B cell (primary cell): ENCODE results near the gene MORC4. TPM values are rescaled to one million over a fixed set of nuclear protein-coding genes. Genes with fewer than 3 reads are reported as not detected.

Source experiments
- ATAC-seq: fragments of 200-7000 bp; cut with Tn5 transposase; one replicate; pipeline ENCODE4 v1.10.0; 2021; ENCODE audit warnings: low read depth, mild to moderate bottlenecking, moderate number of reproducible peaks, moderate library complexity
- CTCF ChIA-PET: fragments of 350-600 bp; sonication (Branson Sonifier 250); formaldehyde crosslinking; loops from one replicate; lab custom pipeline; 2021; ENCODE audit warnings: antibody characterized with exemption, inconsistent platforms; lab: Charles Lee
- POLR2A ChIA-PET: fragments of 350-600 bp; sonication (Branson Sonifier 250); formaldehyde crosslinking; loops from one replicate; lab custom pipeline; 2021; ENCODE audit warnings: antibody characterized with exemption; lab: Charles Lee
- DNase-seq: peaks from one replicate; pipeline ENCODE4 v3.0.0; 2013
- H2AFZ ChIP-seq: 2 replicates; pipeline ENCODE4 v1.6.1; 2012; ENCODE audit warnings: mild to moderate bottlenecking, low read depth, low read length; ENCODE audit not compliant: insufficient read depth, poor library complexity, severe bottlenecking
- H3K27ac ChIP-seq, 2 donors: 1 replicate in 1 of 2; 2 replicates in 1 of 2; pipeline ENCODE4 v1.5.1; 2012 to 2013; ENCODE audit warnings: low read length in 2 of 2, mild to moderate bottlenecking in 2 of 2, moderate library complexity in 1 of 2
- H3K27me3 ChIP-seq, 4 experiments: fragments of 200-600 bp in 1 of 4; sonication (generic) in 1 of 4; replicated peaks in 1 of 4; 1 replicate in 2 of 4; 2 replicates in 2 of 4; pipeline versions ENCODE4 v1.6.1 to v1.7.0; 2013 to 2016; ENCODE audit warnings: low read length in 3 of 4, mild to moderate bottlenecking in 2 of 4, mixed read lengths in 1 of 4, moderate library complexity in 1 of 4; ENCODE audit not compliant: insufficient read depth in 4 of 4, control insufficient read depth in 3 of 4; ENCODE audit errors: control extremely low read depth in 1 of 4
- H3K36me3 ChIP-seq, 2 experiments: replicated peaks in 1 of 2; 1 replicate in 1 of 2; 2 replicates in 1 of 2; pipeline versions ENCODE4 v1.6.1 to v1.7.1; 2013; ENCODE audit warnings: low read length in 1 of 2; ENCODE audit not compliant: insufficient read depth in 2 of 2, control insufficient read depth in 1 of 2; ENCODE audit errors: control extremely low read depth in 1 of 2, extremely low read depth in 1 of 2
- H3K4me1 ChIP-seq, 2 donors: fragments of 200-600 bp in 1 of 2; sonication (generic) in 1 of 2; 1 replicate in 1 of 2; 2 replicates in 1 of 2; pipeline versions ENCODE4 v1.5.1 to v1.6.1; 2013 to 2017; ENCODE audit warnings: low read length in 2 of 2; ENCODE audit not compliant: control insufficient read depth in 2 of 2, insufficient read depth in 2 of 2
- H3K4me2 ChIP-seq: replicated peaks from 2 replicates; pipeline ENCODE3; 2012; ENCODE audit warnings: mild to moderate bottlenecking, low read depth, low read length; ENCODE audit not compliant: poor library complexity, severe bottlenecking
- H3K4me3 ChIP-seq, 5 experiments: fragments of 200-600 bp in 1 of 5; sonication (generic) in 1 of 5; 1 replicate in 3 of 5; 2 replicates in 2 of 5; pipeline versions ENCODE4 v1.5.1 to v1.7.0; 2011 to 2016; ENCODE audit warnings: low read length in 4 of 5, mild to moderate bottlenecking in 4 of 5, low read depth in 2 of 5, control low read depth in 1 of 5, moderate library complexity in 1 of 5; ENCODE audit not compliant: insufficient read depth in 1 of 5; ENCODE audit errors: control extremely low read depth in 1 of 5, extremely low read depth in 1 of 5
- H3K79me2 ChIP-seq: fragments of 200-600 bp; sonication (generic); one replicate; pipeline ENCODE4 v1.6.0; 2016; ENCODE audit warnings: low read length; ENCODE audit not compliant: control insufficient read depth, insufficient read depth
- H3K9ac ChIP-seq: fragments of 200-600 bp; sonication (generic); 2 replicates; pipeline ENCODE4 v1.6.1; 2017; ENCODE audit warnings: mild to moderate bottlenecking, low read length, moderate library complexity
- H3K9me3 ChIP-seq, 3 donors: one replicate each; pipeline versions ENCODE4 v1.6.1 to v1.7.1; 2013; ENCODE audit warnings: low read length in 2 of 3; ENCODE audit not compliant: control insufficient read depth in 2 of 3, insufficient read depth in 1 of 3; ENCODE audit errors: control extremely low read depth in 1 of 3
- H4K20me1 ChIP-seq: 2 replicates; pipeline ENCODE4 v1.6.0; 2012; ENCODE audit warnings: mild to moderate bottlenecking, low read length; ENCODE audit not compliant: insufficient read depth, control insufficient read depth, poor library complexity, severe bottlenecking
- H3K27ac Mint-ChIP-seq: one replicate; pipeline ENCODE4 v1.8.0; 2021; ENCODE audit warnings: mixed read lengths
- H3K27me3 Mint-ChIP-seq: one replicate; pipeline ENCODE4 v1.8.0; 2021; ENCODE audit warnings: mixed read lengths
- H3K4me1 Mint-ChIP-seq: one replicate; pipeline ENCODE4 v1.8.0; 2021; ENCODE audit warnings: mixed read lengths
- H3K4me3 Mint-ChIP-seq: one replicate; pipeline ENCODE4 v1.8.0; 2021; ENCODE audit warnings: mixed read lengths
- H3K9me3 Mint-ChIP-seq: one replicate; pipeline ENCODE4 v1.8.0; 2022; ENCODE audit warnings: mixed read lengths; ENCODE audit not compliant: insufficient read depth
- CTCF ChIP-seq: fragments of 200-600 bp; IDR thresholded peaks from one replicate; pipeline ENCODE4 v1.8.0; 2022; ENCODE audit warnings: antibody characterized with exemption, mild to moderate bottlenecking
- EZH2 ChIP-seq: IDR thresholded peaks from 2 replicates; pipeline ENCODE4 v1.6.1; 2012; ENCODE audit warnings: borderline replicate concordance, low read depth, mild to moderate bottlenecking, moderate library complexity, low read length; ENCODE audit not compliant: insufficient read depth, poor library complexity, severe bottlenecking
- WGBS: methylation state at CpG from one replicate; pipeline ENCODE4 v1.1.5; 2013; ENCODE audit warnings: missing lambda C conversion rate; ENCODE audit not compliant: insufficient coverage; 5-methylcytosine and 5-hydroxymethylcytosine counted together
- intact Hi-C: fragments of 100-400 bp; cut with micrococcal nuclease; formaldehyde crosslinking; loops from one replicate; pipeline ENCODE4 v1.10.0; 2022
- polyA plus RNA-seq: library from polyadenylated mRNA; depleted of rRNA; stranded (reverse); fragments of >200 nt; gene quantifications from 2 replicates; pipeline ENCODE4 v1.2.3, GENCODE V29; 2012
- total RNA-seq, 2 donors: library from RNA; stranded (reverse); fragments of 120-200 nt in 1 of 2; gene quantifications; 1 replicate in 1 of 2; 2 replicates in 1 of 2; pipeline versions ENCODE4 v1.2.3 to v1.2.4, GENCODE V29; 2013 to 2022

MORC4 gene
- total and polyA plus RNA-seq, 2 donors (not counting 1 experiment from before 2014, with no cell fraction given) = 1.1 to 6.3 TPM

DNA sequence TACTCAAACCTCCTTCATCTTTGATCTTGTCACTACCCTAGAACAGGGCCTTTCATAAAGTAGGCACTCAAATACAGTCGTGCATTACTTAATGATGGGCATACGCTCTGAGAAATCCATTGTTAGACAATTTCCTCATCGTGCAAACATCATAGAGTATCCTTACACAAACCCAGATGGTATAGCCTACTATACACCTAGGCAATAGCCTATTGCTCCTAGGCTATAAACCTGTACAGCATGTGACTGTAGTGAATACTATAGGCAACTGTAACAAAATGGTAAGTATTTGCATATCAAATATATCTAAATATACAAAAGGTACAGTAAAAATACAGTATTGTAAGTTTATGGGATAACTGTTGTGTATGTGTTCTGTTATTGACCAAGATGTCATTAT lies 47.9 kb downstream of the MORC4 start:
- no peak overlapping the region for H3K4me2 ChIP-seq

DNA sequence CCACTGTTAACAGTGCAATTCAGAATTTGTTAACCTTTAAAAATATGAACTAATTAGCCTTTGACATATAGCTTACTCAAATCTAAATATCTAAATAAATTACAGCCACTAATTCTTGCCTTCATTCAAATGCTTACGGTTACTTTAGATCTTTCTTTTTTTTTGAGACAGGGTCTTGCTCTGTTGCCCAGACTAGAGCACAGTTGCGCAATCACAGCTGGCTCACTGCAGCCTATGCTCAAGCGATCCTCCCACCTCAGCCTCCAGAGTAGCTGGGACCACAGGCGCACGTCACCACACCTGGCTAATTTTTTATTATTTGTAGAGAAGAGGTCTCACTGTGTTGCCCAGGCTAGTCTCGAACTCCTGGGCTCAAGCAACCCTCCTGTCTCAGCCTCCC lies 48.8 kb downstream of the MORC4 start:
- no peak overlapping the region for H3K4me3 Mint-ChIP-seq
- H3K27me3 ChIP-seq = no peaks in the 10 kb centered on the region
- no peak overlapping the region for H3K4me2 ChIP-seq
- no peaks in the 10 kb centered on the region for H4K20me1 ChIP-seq
- peaks cover 2% of the 10 kb centered on the region for H3K4me1 Mint-ChIP-seq
- H3K9ac ChIP-seq = no peak overlapping the region
- H3K4me3 ChIP-seq = no peak overlapping the region
- ChIA-PET POLR2A (no interaction called here), CTCF (no interaction called here)
- H3K79me2 ChIP-seq = no peaks in the 10 kb centered on the region
- H3K36me3 ChIP-seq = no peaks in the 10 kb centered on the region
- no peak for TF ChIP-seq CTCF
- TF ChIP-seq EZH2 = no peak
- no peaks in the 10 kb centered on the region for H3K4me1 ChIP-seq
- intact Hi-C loops = no loop called here
- H3K9me3 Mint-ChIP-seq = no peaks in the 10 kb centered on the region
- DNase-seq = no peak
- 100% methylated on average over 2 of the region's 6 CpGs for WGBS
- H3K9me3 ChIP-seq = no peaks in the 10 kb centered on the region
- ATAC-seq = no peak
- no peaks in the 10 kb centered on the region for H3K27me3 Mint-ChIP-seq
- no peak overlapping the region for H3K27ac ChIP-seq
- H3K27ac Mint-ChIP-seq = no peak overlapping the region
- H2AFZ ChIP-seq = no peak overlapping the region

More for the DNA sequence above, 47.9 kb downstream of the MORC4 start:
- H3K4me1 Mint-ChIP-seq = peaks cover 2% of the 10 kb centered on the region
- H3K27me3 ChIP-seq = no peaks in the 10 kb centered on the region
- POLR2A ChIA-PET = no interaction called here
- intact Hi-C loops = no loop called here
- no peak overlapping the region for H3K4me3 ChIP-seq
- no peaks in the 10 kb centered on the region for H4K20me1 ChIP-seq
- no peak overlapping the region for H3K4me3 Mint-ChIP-seq
- TF ChIP-seq CTCF (no peak), EZH2 (no peak)
- no peaks in the 10 kb centered on the region for H3K9me3 Mint-ChIP-seq
- H3K9me3 ChIP-seq = no peaks in the 10 kb centered on the region
- H3K27ac ChIP-seq = no peak overlapping the region
- ATAC-seq (no peak), DNase-seq (no peak)
- no peaks in the 10 kb centered on the region for H3K36me3 ChIP-seq
- H3K27me3 Mint-ChIP-seq = no peaks in the 10 kb centered on the region
- no peaks in the 10 kb centered on the region for H3K4me1 ChIP-seq
- no peak overlapping the region for H2AFZ ChIP-seq
- H3K9ac ChIP-seq = no peak overlapping the region
- H3K27ac Mint-ChIP-seq = no peak overlapping the region
- CTCF ChIA-PET = no interaction called here
- WGBS = no CpG with 5 or more reads among the region's 3 CpGs
- H3K79me2 ChIP-seq = no peaks in the 10 kb centered on the region
